GM12878 (cell line): ENCODE data around the gene GNB2. TPM values are rescaled to one million over a fixed set of nuclear protein-coding genes. Genes with fewer than 3 reads are reported as not detected.

ENCODE experiments used
- ATAC-seq: fragments of 200-7000 bp; cut with Tn5 transposase; 3 replicates; pipeline ENCODE4 v1.9.1; 2020; ENCODE audit warnings: mild to moderate bottlenecking, moderate library complexity
- BruUV-seq: library from RNA; stranded (reverse); fragments of 400-500 nt; replicated peaks from 2 replicates; lab custom pipeline; 2021; lab: Mats Ljungman, UMichigan
- CTCF ChIA-PET: fragments of 300-600 bp; sonication (Branson Sonifier 250); formaldehyde crosslinking; extraction: SDS; loops from one replicate; lab custom pipeline; 2021; ENCODE audit warnings: inconsistent platforms; lab: Yijun Ruan, JAX
- POLR2A ChIA-PET: fragments of 350-600 bp; formaldehyde crosslinking; extraction: SDS; loops from one replicate; lab custom pipeline; 2021; ENCODE audit warnings: inconsistent platforms; lab: Charles Lee
- RAD21 ChIA-PET: fragments of 300-600 bp; sonication (Branson Sonifier 250); formaldehyde crosslinking; loops from one replicate; lab custom pipeline; 2023; ENCODE audit warnings: antibody characterized with exemption; ENCODE audit not compliant: unreplicated experiment; lab: Charles Lee
- SMC1A ChIA-PET: fragments of 300-600 bp; sonication (Branson Sonifier 250); formaldehyde crosslinking; loops from one replicate; lab custom pipeline; 2023; ENCODE audit not compliant: unreplicated experiment, uncharacterized antibody; lab: Charles Lee
- DNase-seq: peaks from one replicate; pipeline ENCODE4 v3.0.0-alpha.2; 2011; ENCODE audit warnings: low read depth, low spot score
- FAIRE-seq: peaks from 3 replicates; lab custom pipeline; 2011; peaks lifted over from hg19 to GRCh38; lab: Jason Lieb, UNC
- H2AFZ ChIP-seq: 2 replicates; pipeline ENCODE4 v1.6.0; 2011; ENCODE audit warnings: low read depth, low read length, control low read depth; ENCODE audit not compliant: control insufficient read depth
- H3K27ac ChIP-seq: 2 replicates; pipeline ENCODE4 v1.5.1; 2011; ENCODE audit warnings: control low read depth; ENCODE audit not compliant: control insufficient read depth, insufficient read depth
- H3K27me3 ChIP-seq, 2 experiments: replicated peaks in 1 of 2; 2 replicates each; pipeline versions ENCODE4 v1.6.0 to v1.6.1; 2011; ENCODE audit warnings: low read length in 1 of 2; ENCODE audit not compliant: control insufficient read depth in 2 of 2, insufficient read depth in 2 of 2
- H3K36me3 ChIP-seq, 2 experiments: 2 replicates each; pipeline ENCODE4 v1.5.1; 2011; ENCODE audit warnings: low read length in 1 of 2; ENCODE audit not compliant: control insufficient read depth in 2 of 2, insufficient read depth in 2 of 2
- H3K4me1 ChIP-seq: 2 replicates; pipeline ENCODE4 v1.6.1; 2011; ENCODE audit warnings: mild to moderate bottlenecking, low read length, moderate library complexity, mixed read lengths; ENCODE audit not compliant: control insufficient read depth, insufficient read depth
- H3K4me2 ChIP-seq: 2 replicates; pipeline ENCODE4 v1.6.0; 2011; ENCODE audit warnings: control low read depth; ENCODE audit not compliant: control insufficient read depth, insufficient read depth
- H3K4me3 ChIP-seq: fragments of 200-600 bp; sonication (generic); 2 replicates; pipeline ENCODE4 v1.5.1; 2016
- H3K79me2 ChIP-seq: 2 replicates; pipeline ENCODE4 v1.6.0; 2011; ENCODE audit warnings: low read length; ENCODE audit not compliant: control insufficient read depth, insufficient read depth
- H3K9ac ChIP-seq: 2 replicates; pipeline ENCODE4 v1.8.0; 2011; ENCODE audit warnings: low read length, control low read depth, mixed read lengths; ENCODE audit not compliant: control insufficient read depth, insufficient read depth
- H3K9me3 ChIP-seq: replicated peaks from 3 replicates; pipeline ENCODE4 v1.5.1; 2011; ENCODE audit warnings: mild to moderate bottlenecking, low read length; ENCODE audit not compliant: control insufficient read depth, insufficient read depth
- H4K20me1 ChIP-seq: 2 replicates; pipeline ENCODE4 v1.6.0; 2011; ENCODE audit not compliant: control insufficient read depth, insufficient read depth
- BCL3 ChIP-seq: IDR thresholded peaks from 2 replicates; pipeline ENCODE4 v1.6.1; 2011; ENCODE audit warnings: borderline replicate concordance, low read depth, mild to moderate bottlenecking, moderate library complexity, low read length; ENCODE audit not compliant: insufficient read depth, poor library complexity, severe bottlenecking
- BRCA1 ChIP-seq: IDR thresholded peaks from 2 replicates; pipeline ENCODE4 v1.6.1; 2011; ENCODE audit warnings: low read depth, low read length, improper control_type of control experiment
- CBFB ChIP-seq: IDR thresholded peaks from 2 replicates; pipeline ENCODE4 v1.6.1; 2016; ENCODE audit warnings: antibody characterized with exemption, low read depth
- CHD4 ChIP-seq: fragments of 200-600 bp; sonication (generic); IDR thresholded peaks from 2 replicates; pipeline ENCODE4 v1.6.1; 2016; ENCODE audit warnings: mild to moderate bottlenecking
- FOS ChIP-seq: IDR thresholded peaks from 3 replicates; pipeline ENCODE4 v1.6.1; 2011; ENCODE audit warnings: borderline replicate concordance; ENCODE audit not compliant: insufficient read length; ENCODE audit errors: extremely low read depth
- FOXM1 ChIP-seq: IDR thresholded peaks from 2 replicates; pipeline ENCODE4 v1.6.1; 2012; ENCODE audit warnings: low read depth, mild to moderate bottlenecking, inconsistent platforms, low read length, moderate library complexity
- KAT2A ChIP-seq: conservative IDR thresholded peaks from 2 replicates; pipeline ENCODE4 v1.6.1; 2011; ENCODE audit warnings: low read depth, low read length; ENCODE audit not compliant: control insufficient read depth
- MTA2 ChIP-seq: fragments of 450-650 bp; IDR thresholded peaks from 2 replicates; pipeline ENCODE4 v1.6.1; 2016; ENCODE audit warnings: low read depth, mild to moderate bottlenecking, moderate library complexity
- MXI1 ChIP-seq: fragments of 150-350 bp; IDR thresholded peaks from 2 replicates; pipeline ENCODE4 v1.6.1; 2011; ENCODE audit warnings: low read depth, mild to moderate bottlenecking, inconsistent platforms, low read length, improper control_type of control experiment
- NFYA ChIP-seq: IDR thresholded peaks from 2 replicates; pipeline ENCODE4 v1.6.1; 2011; ENCODE audit warnings: low read depth, mild to moderate bottlenecking, low read length, improper control_type of control experiment, borderline replicate concordance
- POLR2AphosphoS5 ChIP-seq: IDR thresholded peaks from 2 replicates; pipeline ENCODE4 v1.6.1; 2011; ENCODE audit warnings: mild to moderate bottlenecking, low read length, inconsistent platforms
- RBBP5 ChIP-seq: fragments of 200-600 bp; sonication (generic); conservative IDR thresholded peaks from 2 replicates; pipeline ENCODE4 v1.6.1; 2016
- SIN3A ChIP-seq: IDR thresholded peaks from 2 replicates; pipeline ENCODE4 v1.6.1; 2012; ENCODE audit warnings: low read depth, low read length, improper control_type of control experiment
- SMAD5 ChIP-seq: IDR thresholded peaks from 2 replicates; pipeline ENCODE4 v1.6.1; 2016; ENCODE audit warnings: antibody characterized with exemption, low read depth
- STAT1 ChIP-seq: fragments of 450-650 bp; conservative IDR thresholded peaks from 2 replicates; pipeline ENCODE4 v1.6.1; 2014; ENCODE audit warnings: antibody characterized with exemption, mild to moderate bottlenecking
- WRNIP1 ChIP-seq: IDR thresholded peaks from 2 replicates; pipeline ENCODE4 v1.6.1; 2011; ENCODE audit warnings: low read depth, low read length, improper control_type of control experiment, borderline replicate concordance
- YBX1 ChIP-seq: fragments of 450-650 bp; IDR thresholded peaks from 2 replicates; pipeline ENCODE4 v1.6.1; 2016; ENCODE audit warnings: antibody characterized with exemption
- ZNF274 ChIP-seq: IDR thresholded peaks from one replicate; pipeline ENCODE4 v1.8.0; 2011; ENCODE audit not compliant: insufficient read length, insufficient read depth
- ZSCAN29 ChIP-seq: fragments of 450-650 bp; IDR thresholded peaks from 2 replicates; pipeline ENCODE4 v1.6.1; 2017; ENCODE audit warnings: mild to moderate bottlenecking, moderate library complexity
- WGBS: methylation state at CpG from one replicate; pipeline ENCODE4 v1.1.6; 2016; ENCODE audit warnings: low lambda C conversion rate; ENCODE audit not compliant: insufficient replicate concordance, insufficient coverage; ENCODE audit errors: missing lambda C conversion rate; 5-methylcytosine and 5-hydroxymethylcytosine counted together
- in situ Hi-C: fragments of 300-500 bp; cut with MboI; formaldehyde crosslinking; loops from 9 replicates; pipeline ENCODE4 v1.14.3; 2018; ENCODE audit warnings: mixed read lengths
- intact Hi-C: fragments of 100-400 bp; cut with micrococcal nuclease; formaldehyde crosslinking; loops from one replicate; pipeline ENCODE4 v1.14.2; 2022; ENCODE audit not compliant: unreplicated experiment
- polyA plus RNA-seq, 11 experiments: library from polyadenylated mRNA; depleted of rRNA in 4 of 11; unstranded in 6 of 11; stranded (reverse) in 5 of 11; fragments of >200 nt; fragmentation: Nextera tagmentation in 4 of 11; fragmentation: Illumina TruSeq in 1 of 11; extraction: Ambion mirVana in 4 of 11; extraction: Trizol in 1 of 11; gene quantifications; 1 replicate in 1 of 11; 2 replicates in 10 of 11; pipeline versions ENCODE4 v1.2.1 to v1.2.3, GENCODE V29; 2011 to 2016; ENCODE audit warnings: inconsistent platforms in 2 of 11, missing spikeins in 2 of 11, low read depth in 1 of 11
- total RNA-seq, 4 experiments: library from RNA; depleted of rRNA in 3 of 4; stranded (reverse); fragments of >200 nt in 3 of 4; fragmentation: Illumina TruSeq in 1 of 4; extraction: Trizol in 1 of 4; gene quantifications; 2 replicates each; pipeline versions ENCODE4 v1.2.1 to v1.2.3, GENCODE V29; 2013 to 2021
- TF ChIP-seq, protein P1 (sequence below): fragments of 450-650 bp; IDR thresholded peaks from 2 replicates; pipeline ENCODE4 v1.6.1; 2017; ENCODE audit warnings: low read depth, mild to moderate bottlenecking, moderate library complexity

Gene GNB2
- total and polyA plus RNA-seq, 10 of the 15 experiments (the other 5 are each of a cell fraction or from before 2014, with no cell fraction given) = 0.35 to 175 (median 59.7) TPM

- ChIA-PET POLR2A (interaction anchor here (0.6 to 2.3 kb wide), 15 partner anchors 8 to 437 kb away, joined by 3 to 29 read pairs (median 6); partner anchors contain the start of genes FBXO24, GIGYF1, LRCH4 and MOSPD3), SMC1A (interaction anchor here (1.1 to 3.1 kb wide), 10 partner anchors 10 to 184 kb away, joined by 3 to 44 read pairs (median 10); partner anchors contain the start of genes FBXO24, GIGYF1, LRCH4 and MOSPD3), CTCF (interaction anchor here (0.6 to 6.1 kb wide), 46 partner anchors 9 to 1546 kb away, joined by 3 to 134 read pairs (median 5); partner anchors contain the start of genes FBXO24, GIGYF1, GNB2 and MOSPD3), RAD21 (interaction anchor here (0.6 to 2.8 kb wide), 22 partner anchors 11 to 485 kb away, joined by 3 to 56 read pairs (median 4); partner anchors contain the start of genes EPO, FBXO24, GIGYF1 and GNB2)
- Histone ChIP-seq H3K9ac (peak within 1 kb of the TSS; percentile 94), H3K4me3 (peak within 1 kb of the TSS; percentile 97), H3K27ac (peak within 1 kb of the TSS; percentile 93), H3K36me3 (peaks cover 0 to 5% of the 10 kb centered on the region in 2 experiments; a peak in 2 of 4 replicates), H3K27me3 (no peaks in the 10 kb centered on the region), H3K4me1 (peaks cover 13% of the 10 kb centered on the region), H3K9me3 (no peaks in the 10 kb centered on the region), H4K20me1 (no peaks in the 10 kb centered on the region), H2AFZ (peak within 1 kb of the TSS; percentile 89), H3K79me2 (peaks cover 18% of the 10 kb centered on the region), H3K4me2 (peak within 1 kb of the TSS; percentile 91)
- peak; percentile 90 for DNase-seq
- 1% methylated on average over 84 of the region's 86 CpGs for WGBS
- peak; percentile 98 for ATAC-seq
- intact Hi-C loops = loop anchor here (1.0 to 5.0 kb wide), 2 partner anchors 74 to 146 kb away; partner anchors contain the start of gene SLC12A9
- in situ Hi-C loops = loop anchor here (10.0 kb wide), 1 partner anchor 149 kb away; the partner anchor contains the start of gene SLC12A9
- peak; percentile 90 for FAIRE-seq
- BruUV-seq = TSS peak; percentile 94
- TF ChIP-seq SIN3A = peak; percentile 47; the same call in 1 of the 2 replicates
- 0 out of 2 replicates have a peak, but pooled peaks have one; percentile 2 for TF ChIP-seq STAT1
- TF ChIP-seq FOS = no peak
- TF ChIP-seq, protein P1, sequence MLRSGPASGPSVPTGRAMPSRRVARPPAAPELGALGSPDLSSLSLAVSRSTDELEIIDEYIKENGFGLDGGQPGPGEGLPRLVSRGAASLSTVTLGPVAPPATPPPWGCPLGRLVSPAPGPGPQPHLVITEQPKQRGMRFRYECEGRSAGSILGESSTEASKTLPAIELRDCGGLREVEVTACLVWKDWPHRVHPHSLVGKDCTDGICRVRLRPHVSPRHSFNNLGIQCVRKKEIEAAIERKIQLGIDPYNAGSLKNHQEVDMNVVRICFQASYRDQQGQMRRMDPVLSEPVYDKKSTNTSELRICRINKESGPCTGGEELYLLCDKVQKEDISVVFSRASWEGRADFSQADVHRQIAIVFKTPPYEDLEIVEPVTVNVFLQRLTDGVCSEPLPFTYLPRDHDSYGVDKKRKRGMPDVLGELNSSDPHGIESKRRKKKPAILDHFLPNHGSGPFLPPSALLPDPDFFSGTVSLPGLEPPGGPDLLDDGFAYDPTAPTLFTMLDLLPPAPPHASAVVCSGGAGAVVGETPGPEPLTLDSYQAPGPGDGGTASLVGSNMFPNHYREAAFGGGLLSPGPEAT = peak; percentile 41; the same call in 1 of the 2 replicates
- TF ChIP-seq NFYA = no peak
- no peak for TF ChIP-seq RBBP5
- TF ChIP-seq WRNIP1 = no peak
- TF ChIP-seq KAT2A = no peak
- no peak for TF ChIP-seq YBX1
- peak; percentile 88 for TF ChIP-seq BRCA1
- peak; percentile 73 for TF ChIP-seq POLR2AphosphoS5
- peak; percentile 78 for TF ChIP-seq MXI1
- TF ChIP-seq SMAD5 = peak; percentile 66
- no peak for TF ChIP-seq ZSCAN29
- TF ChIP-seq FOXM1 = no peak
- peak; percentile 31 for TF ChIP-seq BCL3
- TF ChIP-seq CHD4 = no peak
- TF ChIP-seq CBFB = peak; percentile 87
- TF ChIP-seq MTA2 = no peak
- TF ChIP-seq ZNF274 = no peak
Observed at GRCh38 chr7:100705753-100706671, 32.5 kb downstream of the GNB2 start, which contains the start of gene POP7. Gene POP7 (plus strand): TSS chr7:100706121. CDS start chr7:100706831, 710 bp downstream.
